ENCODE data around the gene MASP2.
"Not testable (repeated sequence)": the region's sequence is repeated elsewhere in the genome, so short reads cannot be mapped to it uniquely, and the experiment has no call there.

MASP2 gene

DNA sequence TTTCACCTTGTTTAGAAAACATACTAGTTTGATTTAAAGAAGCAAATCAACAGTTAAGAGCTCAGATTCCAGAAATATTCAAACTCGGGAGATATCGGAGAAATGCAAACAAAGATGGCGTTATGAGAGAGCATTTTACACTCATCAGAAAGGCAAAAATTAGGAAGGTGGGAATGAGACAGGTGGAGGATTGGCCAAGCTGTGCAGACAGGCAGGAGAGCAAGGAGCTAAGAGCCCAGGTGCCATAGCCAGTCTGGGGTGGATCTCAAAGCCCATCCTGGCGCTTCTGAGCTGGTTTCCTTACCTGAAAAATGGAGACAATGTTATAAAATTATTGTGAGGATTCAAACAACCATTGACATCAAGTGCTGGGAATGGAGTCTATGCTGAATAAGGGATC, 54.2 kb downstream of the MASP2 start:
- Histone ChIP-seq H4K20me1 (ENCODE audit: insufficient read depth, low read length, poor library complexity, severe bottlenecking) (no peaks in the 10 kb centered on the region), H3K4me3 (ENCODE audit: low read length, poor library complexity, severe bottlenecking) (no peak overlapping the region), H3K27me3 (ENCODE audit: insufficient read depth, low read length, poor library complexity, severe bottlenecking) (no peaks in the 10 kb centered on the region), H3K79me2 (ENCODE audit: insufficient read depth, low read length) (no peaks in the 10 kb centered on the region), H3K36me3 (ENCODE audit: insufficient read depth, low read length) (no peaks in the 10 kb centered on the region), H2AFZ (ENCODE audit: low read length) (no peak overlapping the region), H3K4me1 (ENCODE audit: insufficient read depth, low read length, poor library complexity, severe bottlenecking) (no peaks in the 10 kb centered on the region), H3K4me2 (ENCODE audit: low read depth, low read length, poor library complexity, severe bottlenecking) (no peak overlapping the region), H3K9me3 (ENCODE audit: insufficient read depth, low read depth, low read length) (no peaks in the 10 kb centered on the region), H3K9me2 (replicated peaks; ENCODE audit: low read depth, low read length) (no peaks in the 10 kb centered on the region), H3F3A (ENCODE audit: low read depth) (no peaks in the 10 kb centered on the region), H3K9ac (ENCODE audit: low read depth, low read length, poor library complexity, severe bottlenecking) (no peak overlapping the region)
- no peak for TF ChIP-seq EZH2phosphoT487 (IDR thresholded peaks at IDR 0.05; ENCODE audit: borderline replicate concordance)
- no peak for TF ChIP-seq CTCF (conservative IDR thresholded peaks at IDR 0.05; ENCODE audit: low read length)

- H4K20me1 ChIP-seq (ENCODE audit: insufficient read depth, low read length, poor library complexity, severe bottlenecking); H3K36me3 ChIP-seq (ENCODE audit: insufficient read depth, low read length); H3K4me3 ChIP-seq (ENCODE audit: low read length, poor library complexity, severe bottlenecking); H3F3A ChIP-seq (ENCODE audit: low read depth); H3K27me3 ChIP-seq (ENCODE audit: insufficient read depth, low read length, poor library complexity, severe bottlenecking); H2AFZ ChIP-seq (ENCODE audit: low read length); H3K9me3 ChIP-seq (ENCODE audit: insufficient read depth, low read depth, low read length); H3K9ac ChIP-seq (ENCODE audit: low read depth, low read length, poor library complexity, severe bottlenecking); H3K4me1 ChIP-seq (ENCODE audit: insufficient read depth, low read length, poor library complexity, severe bottlenecking); H3K4me2 ChIP-seq (ENCODE audit: low read depth, low read length, poor library complexity, severe bottlenecking); H3K9me2 ChIP-seq (replicated peaks; ENCODE audit: low read depth, low read length); H3K79me2 ChIP-seq (ENCODE audit: insufficient read depth, low read length): not testable (repeated sequence)
These were observed 55.0 kb downstream of the MASP2 start for GRCh38 chr1:10992004-10992403.

DNA sequence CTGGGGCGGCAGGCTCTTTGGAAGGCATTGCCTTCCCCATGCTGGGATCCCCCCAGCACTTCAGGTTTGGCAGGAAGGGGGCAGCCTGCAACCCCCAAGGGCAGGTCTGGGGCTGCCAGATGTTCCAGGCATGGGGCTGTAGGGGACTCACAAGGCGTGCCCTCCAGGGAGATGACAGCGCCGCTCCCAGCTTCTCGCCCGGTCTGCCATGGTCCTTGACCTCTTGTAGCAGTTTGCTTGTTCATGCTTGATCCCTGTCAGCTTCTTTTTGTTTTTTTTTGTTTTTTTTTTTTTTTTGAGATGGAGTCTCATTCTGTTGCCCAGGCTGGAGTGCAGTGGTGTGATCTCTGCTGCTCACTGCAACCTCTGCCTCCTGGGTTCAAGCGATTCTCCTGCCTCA, 56.2 kb downstream of the MASP2 start:
- H3K4me1 ChIP-seq (ENCODE audit: insufficient read depth, low read length, poor library complexity, severe bottlenecking) = peaks cover 7% of the 10 kb centered on the region
- no peaks in the 10 kb centered on the region for H3K9me3 ChIP-seq (ENCODE audit: insufficient read depth, low read depth, low read length)
- no peaks in the 10 kb centered on the region for H3K27me3 ChIP-seq (ENCODE audit: insufficient read depth, low read length, poor library complexity, severe bottlenecking)
- no peaks in the 10 kb centered on the region for H3F3A ChIP-seq (ENCODE audit: low read depth)
- no peak overlapping the region for H2AFZ ChIP-seq (ENCODE audit: low read length)
- no peaks in the 10 kb centered on the region for H4K20me1 ChIP-seq (ENCODE audit: insufficient read depth, low read length, poor library complexity, severe bottlenecking)
- no peaks in the 10 kb centered on the region for H3K79me2 ChIP-seq (ENCODE audit: insufficient read depth, low read length)
- H3K36me3 ChIP-seq (ENCODE audit: insufficient read depth, low read length) = no peaks in the 10 kb centered on the region
- H3K9ac ChIP-seq (ENCODE audit: low read depth, low read length, poor library complexity, severe bottlenecking) = no peak overlapping the region
- no peaks in the 10 kb centered on the region for H3K9me2 ChIP-seq (replicated peaks; ENCODE audit: low read depth, low read length)
- no peak overlapping the region for H3K4me3 ChIP-seq (ENCODE audit: low read length, poor library complexity, severe bottlenecking)
- TF ChIP-seq EZH2phosphoT487 (IDR thresholded peaks at IDR 0.05; ENCODE audit: borderline replicate concordance) (no peak), CTCF (conservative IDR thresholded peaks at IDR 0.05; ENCODE audit: low read length) (no peak)
- H3K4me2 ChIP-seq (ENCODE audit: low read depth, low read length, poor library complexity, severe bottlenecking) = no peak overlapping the region

- H3K9me3 ChIP-seq (ENCODE audit: insufficient read depth, low read depth, low read length); H3K79me2 ChIP-seq (ENCODE audit: insufficient read depth, low read length): not testable (repeated sequence)
These were observed 57.0 kb downstream of the MASP2 start for GRCh38 chr1:10989920-10990516.

More at GRCh38 chr1:10989920-10990516, 57.0 kb downstream of the MASP2 start:
- not testable (repeated sequence) for H3F3A ChIP-seq (ENCODE audit: low read depth); H3K36me3 ChIP-seq (ENCODE audit: insufficient read depth, low read length); H3K9me2 ChIP-seq (replicated peaks; ENCODE audit: low read depth, low read length); H3K4me3 ChIP-seq (ENCODE audit: low read length, poor library complexity, severe bottlenecking); H4K20me1 ChIP-seq (ENCODE audit: insufficient read depth, low read length, poor library complexity, severe bottlenecking); H3K9ac ChIP-seq (ENCODE audit: low read depth, low read length, poor library complexity, severe bottlenecking); H2AFZ ChIP-seq (ENCODE audit: low read length); H3K4me2 ChIP-seq (ENCODE audit: low read depth, low read length, poor library complexity, severe bottlenecking); H3K27me3 ChIP-seq (ENCODE audit: insufficient read depth, low read length, poor library complexity, severe bottlenecking); H3K4me1 ChIP-seq (ENCODE audit: insufficient read depth, low read length, poor library complexity, severe bottlenecking)
